HCT116 (cell line): ENCODE measurements around the gene GID4. TPM values are rescaled to one million over a fixed set of nuclear protein-coding genes. Genes with fewer than 3 reads are reported as not detected.

ENCODE experiments used
- ATAC-seq: fragments of 200-7000 bp; cut with Tn5 transposase; 2 replicates; pipeline ENCODE4 v1.9.1; 2020; ENCODE audit warnings: mild to moderate bottlenecking, moderate library complexity
- BruUV-seq: library from RNA; stranded (reverse); fragments of 400-500 nt; replicated peaks from 2 replicates; lab custom pipeline; 2021; lab: Mats Ljungman, UMichigan
- CTCF ChIA-PET: fragments of 300-600 bp; sonication (Branson Sonifier 250); formaldehyde crosslinking; loops from one replicate; lab custom pipeline; 2021; ENCODE audit warnings: antibody characterized with exemption; lab: Charles Lee
- POLR2A ChIA-PET: fragments of 300-600, 350-600 bp; sonication (Branson Sonifier 250); formaldehyde crosslinking; loops from one replicate; lab custom pipeline; 2021; ENCODE audit warnings: antibody characterized with exemption; lab: Charles Lee
- RAD21 ChIA-PET, 2 experiments: fragments of 300-600 bp; sonication (Branson Sonifier 250); formaldehyde crosslinking; loops; one replicate each; lab custom pipeline; 2023; ENCODE audit warnings: low total read pairs in 2 of 2; ENCODE audit not compliant: uncharacterized antibody in 2 of 2, unreplicated experiment in 2 of 2, low non-redundant PET in 1 of 2; lab: Charles Lee
- DNase-seq: peaks from one replicate; pipeline ENCODE4 v3.0.0-alpha.2; 2010; ENCODE audit warnings: low read depth, low spot score
- H2AFZ ChIP-seq: fragments of 200-600 bp; shearing (Covaris generic), sonication (generic); 2 replicates; pipeline ENCODE4 v1.6.1; 2017; ENCODE audit warnings: low read depth, mixed run types, mixed read lengths, antibody characterized with exemption, low read length; ENCODE audit not compliant: poor library complexity, severe bottlenecking
- H3K27ac ChIP-seq: 2 replicates; pipeline ENCODE4 v1.5.1; 2012; ENCODE audit warnings: low read depth, low read length
- H3K27me3 ChIP-seq: fragments of 200-600 bp; sonication (generic); 2 replicates; pipeline ENCODE4 v1.6.1; 2016; ENCODE audit warnings: mixed run types, low read length, mixed read lengths; ENCODE audit not compliant: insufficient read depth
- H3K36me3 ChIP-seq, 2 experiments: fragments of 200-500 bp in 1 of 2; fragments of 200-600 bp in 1 of 2; sonication (Bioruptor generic) in 1 of 2; sonication (generic) in 1 of 2; 2 replicates each; pipeline versions ENCODE4 v1.5.1 to v1.6.1; 2014 to 2016; ENCODE audit warnings: low read length in 2 of 2, inconsistent platforms in 1 of 2, mixed read lengths in 1 of 2, mixed run types in 1 of 2; ENCODE audit not compliant: insufficient read depth in 2 of 2, control insufficient read depth in 1 of 2
- H3K4me1 ChIP-seq, 2 experiments: fragments of 200-600 bp in 1 of 2; sonication (generic) in 1 of 2; 2 replicates each; pipeline versions ENCODE4 v1.5.1 to v1.6.1; 2012 to 2017; ENCODE audit warnings: low read length in 2 of 2, inconsistent platforms in 1 of 2, mild to moderate bottlenecking in 1 of 2, mixed read lengths in 1 of 2, mixed run types in 1 of 2, moderate library complexity in 1 of 2; ENCODE audit not compliant: insufficient read depth in 2 of 2, control insufficient read depth in 1 of 2
- H3K4me2 ChIP-seq: fragments of 200-600 bp; sonication (generic); 2 replicates; pipeline ENCODE4 v1.6.1; 2017; ENCODE audit warnings: mixed run types, low read length, mixed read lengths
- H3K4me3 ChIP-seq, 2 experiments: fragments of 200-600 bp in 1 of 2; sonication (generic) in 1 of 2; replicated peaks in 1 of 2; 2 replicates each; pipeline ENCODE4 v1.5.1; 2011 to 2016; ENCODE audit warnings: low read length in 2 of 2, control low read depth in 1 of 2, low read depth in 1 of 2, mild to moderate bottlenecking in 1 of 2, mixed read lengths in 1 of 2, mixed run types in 1 of 2
- H3K79me2 ChIP-seq: fragments of 200-600 bp; sonication (generic); 2 replicates; pipeline ENCODE4 v1.6.1; 2017; ENCODE audit warnings: mild to moderate bottlenecking, mixed run types, low read length, moderate library complexity, mixed read lengths; ENCODE audit not compliant: insufficient read depth
- H3K9ac ChIP-seq: fragments of 200-600 bp; sonication (generic); 2 replicates; pipeline ENCODE4 v1.6.1; 2016; ENCODE audit warnings: low read length, mixed read lengths
- H3K9me2 ChIP-seq: fragments of 200-600 bp; sonication (generic), shearing (Covaris generic); 2 replicates; pipeline ENCODE4 v1.6.1; 2017; ENCODE audit warnings: mixed run types, mild to moderate bottlenecking, moderate library complexity; ENCODE audit not compliant: insufficient read depth
- H3K9me3 ChIP-seq, 2 experiments: fragments of 200-500 bp in 1 of 2; fragments of 200-600 bp in 1 of 2; sonication (Bioruptor generic) in 1 of 2; sonication (generic) in 1 of 2; 2 replicates each; pipeline ENCODE4 v1.6.1; 2014 to 2017; ENCODE audit warnings: low read length in 2 of 2, mixed read lengths in 2 of 2, inconsistent platforms in 1 of 2, low read depth in 1 of 2, mild to moderate bottlenecking in 1 of 2, mixed run types in 1 of 2, moderate library complexity in 1 of 2; ENCODE audit not compliant: control insufficient read depth in 1 of 2, insufficient read depth in 1 of 2
- H4K20me1 ChIP-seq: fragments of 200-600 bp; sonication (generic), shearing (Covaris generic); 2 replicates; pipeline ENCODE4 v1.6.1; 2017; ENCODE audit warnings: mixed run types, mild to moderate bottlenecking, moderate library complexity; ENCODE audit not compliant: insufficient read depth
- CBX3 ChIP-seq: IDR thresholded peaks from 2 replicates; pipeline ENCODE4 v1.6.1; 2012; ENCODE audit warnings: low read depth
- CEBPB ChIP-seq: IDR thresholded peaks from 2 replicates; pipeline ENCODE4 v1.6.1; 2012; ENCODE audit warnings: low read depth
- EZH2 ChIP-seq: fragments of 200-600 bp; sonication (generic); IDR thresholded peaks from 2 replicates; pipeline ENCODE4 v1.6.1; 2017; ENCODE audit warnings: antibody characterized with exemption, mixed run types
- EZH2phosphoT487 ChIP-seq: fragments of 200-600 bp; IDR thresholded peaks from 2 replicates; pipeline ENCODE4 v1.6.1; 2018; ENCODE audit warnings: antibody characterized with exemption, borderline replicate concordance
- MAX ChIP-seq: IDR thresholded peaks from 2 replicates; pipeline ENCODE4 v1.6.1; 2012
- POLR2A ChIP-seq: IDR thresholded peaks from 2 replicates; pipeline ENCODE4 v1.7.0; 2011; ENCODE audit warnings: borderline replicate concordance; ENCODE audit not compliant: insufficient read depth, insufficient read length; ENCODE audit errors: extremely low read depth
- YY1 ChIP-seq: IDR thresholded peaks from 2 replicates; pipeline ENCODE4 v1.6.1; 2011; ENCODE audit warnings: low read length, low read depth, moderate library complexity, mild to moderate bottlenecking; ENCODE audit not compliant: insufficient replicate concordance; ENCODE audit errors: extremely low read depth
- ZBTB33 ChIP-seq: IDR thresholded peaks from 2 replicates; pipeline ENCODE4 v1.6.1; 2011; ENCODE audit warnings: mild to moderate bottlenecking, low read length, moderate library complexity; ENCODE audit not compliant: insufficient replicate concordance; ENCODE audit errors: extremely low read depth
- ZFX ChIP-seq: fragments of 450-650 bp; IDR thresholded peaks from 2 replicates; pipeline ENCODE4 v1.6.1; 2017
- ZNF274 ChIP-seq: fragments of 200-500 bp; sonication (Bioruptor generic); IDR thresholded peaks from 2 replicates; pipeline ENCODE4 v1.6.1; 2014; ENCODE audit warnings: mild to moderate bottlenecking, low read depth, low read length, inconsistent platforms
- intact Hi-C: fragments of 100-400 bp; cut with micrococcal nuclease; formaldehyde crosslinking; loops from 2 replicates; pipeline ENCODE4 v1.10.0; 2022
- total RNA-seq: library from RNA; stranded (reverse); gene quantifications from one replicate; pipeline ENCODE4 v1.2.1, GENCODE V29; 2021; ENCODE audit not compliant: unreplicated experiment

Gene GID4
- total RNA-seq, 1 experiment from 2014 or later, result 10.8 TPM

- no peaks in the 10 kb centered on the region for H3K4me1 ChIP-seq
- ATAC-seq, result no peak
- no peak overlapping the region for H3K27ac ChIP-seq
- H3K36me3 ChIP-seq, result peaks cover 0 to 3% of the 10 kb centered on the region in 2 experiments; a peak in 1 of 4 replicates
- TF ChIP-seq EZH2phosphoT487 (no peak), ZNF274 (no peak), ZBTB33 (no peak), CBX3 (no peak), EZH2 (no peak), YY1 (no peak), ZFX (no peak), POLR2A (no peak), CEBPB (no peak), MAX (no peak)
- no peaks in the 10 kb centered on the region for H3K79me2 ChIP-seq
- DNase-seq, result no peak
- no peaks in the 10 kb centered on the region for H3K9me2 ChIP-seq
- no peaks in the 10 kb centered on the region for H4K20me1 ChIP-seq
- intact Hi-C loops, result no loop called here
- no TSS peak for BruUV-seq
- no peaks in the 10 kb centered on the region for H3K27me3 ChIP-seq
- no peak overlapping the region for H3K9ac ChIP-seq
- ChIA-PET POLR2A (no interaction called here), RAD21 (no interaction called here), CTCF (no interaction called here)
- no peak overlapping the region for H3K4me3 ChIP-seq
- H2AFZ ChIP-seq, result no peak overlapping the region
- no peak overlapping the region for H3K4me2 ChIP-seq
- H3K9me3 ChIP-seq, result no peaks in the 10 kb centered on the region
These were observed 21.2 kb upstream of the GID4 start for GRCh38 chr17:18017958-18018357.
